ENCODE data around the gene CHN2. TPM values are rescaled to one million over a fixed set of nuclear protein-coding genes. Genes with fewer than 3 reads are reported as not detected.

CHN2 gene
- total RNA-seq, 1 experiment from 2014 or later, result 0.15 TPM

DNA sequence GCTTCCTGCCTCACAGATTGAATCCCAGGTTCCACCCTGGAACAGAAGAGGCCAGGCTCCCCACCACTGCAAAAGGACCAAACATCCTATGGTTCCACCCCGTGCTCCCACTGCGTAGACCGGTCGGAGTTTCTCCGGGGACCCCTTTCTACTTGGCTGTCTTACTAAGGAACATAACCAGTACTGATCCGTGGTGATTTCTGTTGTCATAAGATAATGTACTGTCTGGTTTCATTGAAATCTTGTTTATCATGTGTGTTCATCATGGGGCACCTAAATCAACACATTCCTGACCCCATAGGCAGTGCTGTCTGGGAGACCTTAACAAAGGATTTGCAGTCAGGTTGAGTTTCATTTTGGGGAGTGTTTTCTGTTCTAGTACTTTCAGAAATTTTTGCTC is 104.5 kb downstream of the CHN2 start:
- no peak for TF ChIP-seq TCF7L2 (IDR thresholded peaks at IDR 0.05; ENCODE audit: low read depth, low read length)
- no peak for TF ChIP-seq POLR2AphosphoS5 (IDR thresholded peaks at IDR 0.05; ENCODE audit: low read depth, low read length)
- TF ChIP-seq, protein P1, sequence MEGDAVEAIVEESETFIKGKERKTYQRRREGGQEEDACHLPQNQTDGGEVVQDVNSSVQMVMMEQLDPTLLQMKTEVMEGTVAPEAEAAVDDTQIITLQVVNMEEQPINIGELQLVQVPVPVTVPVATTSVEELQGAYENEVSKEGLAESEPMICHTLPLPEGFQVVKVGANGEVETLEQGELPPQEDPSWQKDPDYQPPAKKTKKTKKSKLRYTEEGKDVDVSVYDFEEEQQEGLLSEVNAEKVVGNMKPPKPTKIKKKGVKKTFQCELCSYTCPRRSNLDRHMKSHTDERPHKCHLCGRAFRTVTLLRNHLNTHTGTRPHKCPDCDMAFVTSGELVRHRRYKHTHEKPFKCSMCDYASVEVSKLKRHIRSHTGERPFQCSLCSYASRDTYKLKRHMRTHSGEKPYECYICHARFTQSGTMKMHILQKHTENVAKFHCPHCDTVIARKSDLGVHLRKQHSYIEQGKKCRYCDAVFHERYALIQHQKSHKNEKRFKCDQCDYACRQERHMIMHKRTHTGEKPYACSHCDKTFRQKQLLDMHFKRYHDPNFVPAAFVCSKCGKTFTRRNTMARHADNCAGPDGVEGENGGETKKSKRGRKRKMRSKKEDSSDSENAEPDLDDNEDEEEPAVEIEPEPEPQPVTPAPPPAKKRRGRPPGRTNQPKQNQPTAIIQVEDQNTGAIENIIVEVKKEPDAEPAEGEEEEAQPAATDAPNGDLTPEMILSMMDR (IDR thresholded peaks at IDR 0.05), result no peak
- TF ChIP-seq, protein P2, sequence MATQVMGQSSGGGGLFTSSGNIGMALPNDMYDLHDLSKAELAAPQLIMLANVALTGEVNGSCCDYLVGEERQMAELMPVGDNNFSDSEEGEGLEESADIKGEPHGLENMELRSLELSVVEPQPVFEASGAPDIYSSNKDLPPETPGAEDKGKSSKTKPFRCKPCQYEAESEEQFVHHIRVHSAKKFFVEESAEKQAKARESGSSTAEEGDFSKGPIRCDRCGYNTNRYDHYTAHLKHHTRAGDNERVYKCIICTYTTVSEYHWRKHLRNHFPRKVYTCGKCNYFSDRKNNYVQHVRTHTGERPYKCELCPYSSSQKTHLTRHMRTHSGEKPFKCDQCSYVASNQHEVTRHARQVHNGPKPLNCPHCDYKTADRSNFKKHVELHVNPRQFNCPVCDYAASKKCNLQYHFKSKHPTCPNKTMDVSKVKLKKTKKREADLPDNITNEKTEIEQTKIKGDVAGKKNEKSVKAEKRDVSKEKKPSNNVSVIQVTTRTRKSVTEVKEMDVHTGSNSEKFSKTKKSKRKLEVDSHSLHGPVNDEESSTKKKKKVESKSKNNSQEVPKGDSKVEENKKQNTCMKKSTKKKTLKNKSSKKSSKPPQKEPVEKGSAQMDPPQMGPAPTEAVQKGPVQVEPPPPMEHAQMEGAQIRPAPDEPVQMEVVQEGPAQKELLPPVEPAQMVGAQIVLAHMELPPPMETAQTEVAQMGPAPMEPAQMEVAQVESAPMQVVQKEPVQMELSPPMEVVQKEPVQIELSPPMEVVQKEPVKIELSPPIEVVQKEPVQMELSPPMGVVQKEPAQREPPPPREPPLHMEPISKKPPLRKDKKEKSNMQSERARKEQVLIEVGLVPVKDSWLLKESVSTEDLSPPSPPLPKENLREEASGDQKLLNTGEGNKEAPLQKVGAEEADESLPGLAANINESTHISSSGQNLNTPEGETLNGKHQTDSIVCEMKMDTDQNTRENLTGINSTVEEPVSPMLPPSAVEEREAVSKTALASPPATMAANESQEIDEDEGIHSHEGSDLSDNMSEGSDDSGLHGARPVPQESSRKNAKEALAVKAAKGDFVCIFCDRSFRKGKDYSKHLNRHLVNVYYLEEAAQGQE (IDR thresholded peaks at IDR 0.05; ENCODE audit: insufficient read depth in 1 of 2, low read depth in 2 of 2, low read length in 1 of 2), result no peak
- TF ChIP-seq SIN3A (IDR thresholded peaks at IDR 0.05; ENCODE audit: borderline replicate concordance, insufficient read depth, low read depth, low read length), result no peak
- DNase-seq (ENCODE audit: low read depth, low spot score), result no peak
- no peak for ATAC-seq
- Histone ChIP-seq H3K27me3 (ENCODE audit: control insufficient read depth, insufficient read depth, low read length) (no peaks in the 10 kb centered on the region; the same call in 1 of the 2 replicates), H3K4me1 (ENCODE audit: control insufficient read depth, insufficient read depth, low read length) (no peaks in the 10 kb centered on the region), H3K9me3 (ENCODE audit: control insufficient read depth, insufficient read depth, low read depth, low read length) (no peaks in the 10 kb centered on the region), H3K4me3 (ENCODE audit: low read depth in 2 of 2, low read length in 2 of 2) (no peak overlapping the region), H3K36me3 (ENCODE audit: control insufficient read depth, insufficient read depth, low read length) (no peaks in the 10 kb centered on the region), H3K27ac (ENCODE audit: low read length) (no peak overlapping the region)
- POLR2A ChIA-PET, result no interaction called here
- intact Hi-C loops (cut with micrococcal nuclease; ENCODE audit: unreplicated experiment), result no loop called here
- in situ Hi-C loops (cut with HindIII; ENCODE audit: low pct_unique_long_range_greater_than_20kb, low sequenced_read_pairs), result no loop called here
- CTCF ChIA-PET, result no interaction called here
- BruUV-seq (replicated peaks), result no TSS peak

DNA sequence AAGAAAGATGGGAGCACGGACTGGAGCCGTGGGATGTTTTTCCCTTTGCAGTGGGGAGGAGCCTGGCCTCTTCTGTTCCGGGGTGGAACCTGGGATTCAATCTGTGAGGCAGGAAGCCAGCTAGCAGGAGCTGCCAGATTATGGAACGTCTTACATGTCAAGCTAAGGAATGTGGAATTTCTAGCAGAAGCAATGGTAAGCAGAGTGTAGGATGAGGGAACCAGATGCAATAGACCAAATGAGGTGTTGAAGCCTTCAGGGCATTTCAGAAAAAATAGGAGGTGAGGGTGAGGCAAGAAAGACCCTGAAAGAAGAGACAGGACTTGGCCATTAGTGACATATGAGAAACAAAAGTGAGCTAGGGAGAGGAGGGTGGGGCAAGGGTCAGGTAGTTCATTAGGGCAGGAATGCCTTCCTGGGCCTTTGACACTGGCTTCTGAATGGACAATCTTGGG is 105.5 kb downstream of the CHN2 start:
- no peaks in the 10 kb centered on the region for H3K36me3 ChIP-seq (ENCODE audit: control insufficient read depth, insufficient read depth, low read length)
- H3K27me3 ChIP-seq (ENCODE audit: control insufficient read depth, insufficient read depth, low read length), result no peaks in the 10 kb centered on the region; the same call in 1 of the 2 replicates
- in situ Hi-C loops (cut with HindIII; ENCODE audit: low pct_unique_long_range_greater_than_20kb, low sequenced_read_pairs) (no loop called here), intact Hi-C loops (cut with micrococcal nuclease; ENCODE audit: unreplicated experiment) (no loop called here)
- DNase-seq (ENCODE audit: low read depth, low spot score) (no peak), ATAC-seq (no peak)
- CTCF ChIA-PET, result no interaction called here
- no peak overlapping the region for H3K4me3 ChIP-seq (ENCODE audit: low read depth in 2 of 2, low read length in 2 of 2)
- POLR2A ChIA-PET, result interaction anchor here (0.7 kb wide), 1 partner anchor 32 kb away, joined by 3 read pairs; no protein-coding TSS in a partner anchor
- no TSS peak for BruUV-seq (replicated peaks)
- H3K4me1 ChIP-seq (ENCODE audit: control insufficient read depth, insufficient read depth, low read length), result no peaks in the 10 kb centered on the region
- no peaks in the 10 kb centered on the region for H3K9me3 ChIP-seq (ENCODE audit: control insufficient read depth, insufficient read depth, low read depth, low read length)
- TF ChIP-seq TCF7L2 (IDR thresholded peaks at IDR 0.05; ENCODE audit: low read depth, low read length) (no peak), SIN3A (IDR thresholded peaks at IDR 0.05; ENCODE audit: borderline replicate concordance, insufficient read depth, low read depth, low read length) (no peak), POLR2AphosphoS5 (IDR thresholded peaks at IDR 0.05; ENCODE audit: low read depth, low read length) (no peak)
- no peak overlapping the region for H3K27ac ChIP-seq (ENCODE audit: low read length)

DNA sequence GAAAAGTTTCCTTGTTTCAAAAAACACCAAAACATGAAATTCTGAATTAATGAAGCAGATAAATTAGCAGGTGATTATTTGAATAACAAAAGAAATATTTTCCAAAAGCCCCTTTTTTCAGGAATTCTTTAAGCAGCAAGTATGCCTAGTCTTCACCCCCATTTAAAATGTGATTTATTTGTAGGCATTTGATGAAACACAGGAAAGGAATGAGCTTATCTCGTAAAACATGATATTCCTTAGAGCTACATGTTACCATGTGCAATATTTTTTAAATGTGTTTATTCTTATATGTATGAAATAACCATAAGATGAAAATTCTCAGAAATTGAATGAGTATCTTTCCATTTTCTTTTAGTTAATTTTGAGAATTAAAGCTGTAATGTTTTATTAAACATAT is 106.1 kb downstream of the CHN2 start:
- no TSS peak for BruUV-seq (replicated peaks)
- H3K4me1 ChIP-seq (ENCODE audit: control insufficient read depth, insufficient read depth, low read length), result no peaks in the 10 kb centered on the region
- intact Hi-C loops (cut with micrococcal nuclease; ENCODE audit: unreplicated experiment), result no loop called here

More for the DNA sequence above, 106.1 kb downstream of the CHN2 start:
- no peak for ATAC-seq
- Histone ChIP-seq H3K4me3 (ENCODE audit: low read depth in 2 of 2, low read length in 2 of 2) (no peak overlapping the region), H3K27me3 (ENCODE audit: control insufficient read depth, insufficient read depth, low read length) (no peaks in the 10 kb centered on the region; the same call in 1 of the 2 replicates), H3K36me3 (ENCODE audit: control insufficient read depth, insufficient read depth, low read length) (no peaks in the 10 kb centered on the region), H3K27ac (ENCODE audit: low read length) (no peak overlapping the region), H3K9me3 (ENCODE audit: control insufficient read depth, insufficient read depth, low read depth, low read length) (no peaks in the 10 kb centered on the region)
- no peak for DNase-seq (ENCODE audit: low read depth, low spot score)
- TF ChIP-seq POLR2AphosphoS5 (IDR thresholded peaks at IDR 0.05; ENCODE audit: low read depth, low read length) (no peak), TCF7L2 (IDR thresholded peaks at IDR 0.05; ENCODE audit: low read depth, low read length) (no peak), SIN3A (IDR thresholded peaks at IDR 0.05; ENCODE audit: borderline replicate concordance, insufficient read depth, low read depth, low read length) (no peak)
- TF ChIP-seq, protein P2 (IDR thresholded peaks at IDR 0.05; ENCODE audit: insufficient read depth in 1 of 2, low read depth in 2 of 2, low read length in 1 of 2), result no peak
- TF ChIP-seq, protein P1 (IDR thresholded peaks at IDR 0.05), result no peak
- POLR2A ChIA-PET, result interaction anchor here (0.7 kb wide), 1 partner anchor 32 kb away, joined by 3 read pairs; no protein-coding TSS in a partner anchor
- in situ Hi-C loops (cut with HindIII; ENCODE audit: low pct_unique_long_range_greater_than_20kb, low sequenced_read_pairs), result no loop called here
- CTCF ChIA-PET, result interaction anchor here (0.7 kb wide), 1 partner anchor 303 kb away, joined by 5 read pairs; no protein-coding TSS in a partner anchor

All from Panc1 (cell line).